Sigmoid colon (tissue), 4 donors: ENCODE data around the gene RPS5.

Source experiments
- CTCF ChIP-seq, 4 experiments: fragments of 450-650 bp in 3 of 4; fragments of 200-600 bp in 1 of 4; IDR thresholded peaks; one replicate each; pipeline ENCODE4 v1.5.1; 2016 to 2019; ENCODE audit warnings: antibody characterized with exemption in 4 of 4, mild to moderate bottlenecking in 3 of 4, moderate library complexity in 2 of 4
- EP300 ChIP-seq, 4 donors: sonication (generic); formaldehyde crosslinking; IDR thresholded peaks; one replicate each; pipeline ENCODE4 v1.6.1; 2017; ENCODE audit warnings: antibody characterized with exemption in 4 of 4
- POLR2A ChIP-seq, 2 donors: fragments of 450-650 bp; IDR thresholded peaks; one replicate each; pipeline ENCODE4 v1.6.1; 2016; ENCODE audit warnings: antibody characterized with exemption in 2 of 2, mild to moderate bottlenecking in 2 of 2, moderate library complexity in 2 of 2
- POLR2AphosphoS5 ChIP-seq, 4 donors: sonication (generic); formaldehyde crosslinking; IDR thresholded peaks; one replicate each; pipeline ENCODE4 v1.6.1; 2017; ENCODE audit warnings: antibody characterized with exemption in 4 of 4

- no peak for TF ChIP-seq CTCF (IDR thresholded peaks at IDR 0.05)
- no peak for TF ChIP-seq POLR2A (IDR thresholded peaks at IDR 0.05)
- no peak for TF ChIP-seq POLR2AphosphoS5 (IDR thresholded peaks at IDR 0.05)
- no peak for TF ChIP-seq EP300 (IDR thresholded peaks at IDR 0.05)
Measured at GRCh38 chr19:58357481-58358145, 29.5 kb upstream of the RPS5 start.
